HT-29 (cell line): ENCODE measurements around the gene STK36. TPM values are rescaled to one million over a fixed set of nuclear protein-coding genes. Genes with fewer than 3 reads are reported as not detected.

Experiments
- DNase-seq: peaks from one replicate; pipeline ENCODE4 v3.0.0-alpha.2; 2015; ENCODE audit warnings: low spot score
- total RNA-seq: library from RNA; depleted of rRNA; stranded (reverse); fragments of >200 nt; shearing (Covaris generic); gene quantifications from 2 replicates; pipeline ENCODE4 v1.2.3, GENCODE V29; 2014; rRNA removed

STK36 gene
- total RNA-seq, 1 experiment from 2014 or later = 22.4 TPM

- DNase-seq = no peak
Observed at GRCh38 chr2:218746960-218747359, 75.1 kb downstream of the STK36 start.

- DNase-seq = no peak
Observed at GRCh38 chr2:218748741-218749441, 77.0 kb downstream of the STK36 start.

Other genes with a start within 250 kb of the STK36 start
- gene USP37, start 103.7 kb upstream of the STK36 start, total RNA-seq = 3.9 and 4.1 TPM in 2 replicates
- 60.1 and 64.3 TPM in 2 replicates for gene CNOT9, start 103.2 kb upstream of the STK36 start, total RNA-seq
- gene PLCD4, start 64.2 kb upstream of the STK36 start, total RNA-seq = not detected in 2 replicates
- gene ZNF142, start 12.5 kb upstream of the STK36 start, total RNA-seq = 22.9 and 24.3 TPM in 2 replicates
- 54.2 and 60.4 TPM in 2 replicates for gene BCS1L, start 12.4 kb upstream of the STK36 start, total RNA-seq
- 44.6 and 55.8 TPM in 2 replicates for gene RNF25, start 84 bp upstream of the STK36 start, total RNA-seq
- gene TTLL4, start 38.7 kb downstream of the STK36 start, total RNA-seq = 22.8 and 33.3 TPM in 2 replicates
- 1.4 and 2.4 TPM in 2 replicates for gene CYP27A1, start 110.1 kb downstream of the STK36 start, total RNA-seq
- gene PRKAG3, start 159.7 kb downstream of the STK36 start, total RNA-seq = not detected in 2 replicates
- not detected in 2 replicates for gene WNT6, start 187.7 kb downstream of the STK36 start, total RNA-seq
- gene WNT10A, start 208.8 kb downstream of the STK36 start, total RNA-seq = 14.9 and 18.7 TPM in 2 replicates